ENCODE measurements around the gene P4HTM. TPM values are rescaled to one million over a fixed set of nuclear protein-coding genes. Genes with fewer than 3 reads are reported as not detected.

The P4HTM gene
- total and polyA plus RNA-seq, 2 of the 4 experiments (the other 2 are of a cell fraction), result 10.4 to 26.1 TPM

DNA sequence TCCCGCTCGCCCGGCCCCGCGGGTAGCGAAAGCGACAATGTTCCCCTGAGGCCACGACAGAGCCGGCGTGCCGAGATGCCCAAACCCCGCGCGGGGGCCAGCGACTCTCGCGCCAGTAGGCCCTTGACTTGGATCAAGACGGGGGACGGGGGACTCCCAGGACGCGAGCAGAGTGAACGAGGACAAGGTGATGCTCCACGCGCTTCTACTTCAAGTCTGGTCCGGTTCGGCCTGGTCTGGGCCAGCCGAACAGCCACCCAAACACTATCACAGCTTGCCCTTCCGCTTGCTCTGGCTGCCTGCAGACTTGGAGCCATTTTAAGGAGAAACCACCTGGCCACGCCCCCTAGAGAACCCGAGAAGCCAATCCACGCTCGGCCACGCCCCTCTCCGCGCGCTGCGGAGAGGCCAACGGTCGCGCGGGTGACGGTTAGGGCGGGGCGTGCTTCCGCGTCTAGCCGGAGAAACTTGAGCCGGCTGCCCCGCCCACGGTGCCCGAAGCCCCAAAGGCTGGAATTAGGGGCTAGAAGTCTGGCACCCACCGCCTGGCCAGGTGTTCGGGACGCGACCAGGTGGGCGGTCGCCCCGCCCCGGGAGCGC lies 31.3 kb downstream of the P4HTM start:
- Histone ChIP-seq H3K36me3 (ENCODE audit: control insufficient read depth, insufficient read depth, low read length) (peaks cover 28% of the 10 kb centered on the region), H3K23ac (ENCODE audit: low read depth, low read length) (peak overlapping the region; percentile 74; the same call in 1 of the 2 replicates), H3K14ac (replicated peaks; ENCODE audit: low read depth, low read length) (peak overlapping the region; percentile 93), H3K18ac (ENCODE audit: low read depth, low read length) (no peak overlapping the region), H3K9me3 (ENCODE audit: control insufficient read depth, insufficient read depth, low read length) (no peaks in the 10 kb centered on the region), H3K27me3 (ENCODE audit: control insufficient read depth, insufficient read depth, low read length) (no peaks in the 10 kb centered on the region), H3K4ac (ENCODE audit: low read depth, low read length) (peak overlapping the region; percentile 92), H2AFZ (replicated peaks; ENCODE audit: low read length, poor library complexity) (peak overlapping the region; percentile 94), H3K9me1 (ENCODE audit: insufficient read depth, low read length) (peaks cover 18% of the 10 kb centered on the region), H2BK120ac (ENCODE audit: low read depth, low read length) (peak overlapping the region; percentile 9; the same call in 1 of the 2 replicates), H2AK5ac (ENCODE audit: low read depth, low read length) (peak overlapping the region; percentile 65), H2BK20ac (ENCODE audit: low read depth, low read length) (no peak overlapping the region), H4K8ac (ENCODE audit: low read depth in 2 of 2, low read length in 2 of 2) (peak overlapping the region in 1 of 2 experiments; percentile 88; a peak in 3 of 4 replicates), H2AK9ac (replicated peaks; ENCODE audit: low read depth, low read length, poor library complexity) (peak overlapping the region; percentile 99), H4K20me1 (ENCODE audit: insufficient read depth, low read length) (peaks cover 20% of the 10 kb centered on the region), H3K9ac (ENCODE audit: low read depth, low read length) (peak overlapping the region; percentile 66), H3K79me1 (ENCODE audit: low read depth in 1 of 2, low read length in 2 of 2) (peaks cover 24 to 84% of the 10 kb centered on the region in 2 experiments; a peak in 3 of 4 replicates), H4K91ac (ENCODE audit: insufficient read depth, low read depth, low read length) (peak overlapping the region; percentile 57; the same call in 1 of the 2 replicates), H3K27ac (ENCODE audit: insufficient read depth, low read length) (peak overlapping the region; percentile 70), H2BK5ac (ENCODE audit: low read depth, low read length, poor library complexity, severe bottlenecking) (peak overlapping the region; percentile 93), H3K56ac (ENCODE audit: extremely low read depth, insufficient read depth, low read length) (peak overlapping the region; percentile 58; the same call in 1 of the 2 replicates), H3K4me3 (ENCODE audit: insufficient read depth, low read depth, low read length) (peak overlapping the region; percentile 84), H3K4me1 (ENCODE audit: control insufficient read depth, insufficient read depth, low read length) (peaks cover 11% of the 10 kb centered on the region), H3K4me2 (ENCODE audit: low read depth, low read length) (peak overlapping the region; percentile 72), H4K5ac (ENCODE audit: low read depth, low read length) (0 out of 2 replicates have a peak overlapping the region, but pooled peaks have one; percentile 4), H2BK15ac (ENCODE audit: low read depth, low read length) (no peak overlapping the region)
- no TSS peak for BruUV-seq (replicated peaks)
- DNase-seq, result peak; percentile 95
- ChIA-PET POLR2A (ENCODE audit: unreplicated experiment) (interaction anchor here (0.6 to 3.8 kb wide), 4 partner anchors 42 to 84 kb away, joined by 3 to 25 read pairs (median 4); partner anchors contain the start of gene QRICH1), CTCF (interaction anchor here (0.5 to 1.1 kb wide), 5 partner anchors 14 to 473 kb away, joined by 3 to 7 read pairs (median 5); partner anchors contain the start of gene WDR6)
- intact Hi-C loops (cut with micrococcal nuclease), result loop anchor here (2.0 to 5.0 kb wide), 2 partner anchors 33 to 71 kb away; partner anchors contain the start of gene QRICH1
- in situ Hi-C loops (cut with MboI; ENCODE audit: low sequenced_read_pairs), result no loop called here
- dilution Hi-C loops (cut with HindIII; ENCODE audit: low sequenced_read_pairs, unreplicated experiment), result no loop called here
- peak; percentile 78 for ATAC-seq (ENCODE audit: low read depth)
- TF ChIP-seq RFX5 (IDR thresholded peaks at IDR 0.05; ENCODE audit: low read depth, low read length) (no peak), MXI1 (IDR thresholded peaks at IDR 0.05; ENCODE audit: borderline replicate concordance, low read depth, low read length) (peak; percentile 36; the same call in 1 of the 2 replicates), MAZ (IDR thresholded peaks at IDR 0.05; ENCODE audit: borderline replicate concordance, low read depth, low read length) (no peak), MAFK (IDR thresholded peaks at IDR 0.05; ENCODE audit: low read depth, low read length) (no peak), POLR2A (IDR thresholded peaks at IDR 0.05; ENCODE audit: low read depth, low read length) (peak; percentile 99), NFE2L2 (IDR thresholded peaks at IDR 0.05; ENCODE audit: low read depth, low read length) (no peak), RCOR1 (IDR thresholded peaks at IDR 0.05; ENCODE audit: insufficient replicate concordance, low read length) (no peak)
- TF ChIP-seq, protein P1, sequence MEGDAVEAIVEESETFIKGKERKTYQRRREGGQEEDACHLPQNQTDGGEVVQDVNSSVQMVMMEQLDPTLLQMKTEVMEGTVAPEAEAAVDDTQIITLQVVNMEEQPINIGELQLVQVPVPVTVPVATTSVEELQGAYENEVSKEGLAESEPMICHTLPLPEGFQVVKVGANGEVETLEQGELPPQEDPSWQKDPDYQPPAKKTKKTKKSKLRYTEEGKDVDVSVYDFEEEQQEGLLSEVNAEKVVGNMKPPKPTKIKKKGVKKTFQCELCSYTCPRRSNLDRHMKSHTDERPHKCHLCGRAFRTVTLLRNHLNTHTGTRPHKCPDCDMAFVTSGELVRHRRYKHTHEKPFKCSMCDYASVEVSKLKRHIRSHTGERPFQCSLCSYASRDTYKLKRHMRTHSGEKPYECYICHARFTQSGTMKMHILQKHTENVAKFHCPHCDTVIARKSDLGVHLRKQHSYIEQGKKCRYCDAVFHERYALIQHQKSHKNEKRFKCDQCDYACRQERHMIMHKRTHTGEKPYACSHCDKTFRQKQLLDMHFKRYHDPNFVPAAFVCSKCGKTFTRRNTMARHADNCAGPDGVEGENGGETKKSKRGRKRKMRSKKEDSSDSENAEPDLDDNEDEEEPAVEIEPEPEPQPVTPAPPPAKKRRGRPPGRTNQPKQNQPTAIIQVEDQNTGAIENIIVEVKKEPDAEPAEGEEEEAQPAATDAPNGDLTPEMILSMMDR (conservative IDR thresholded peaks at IDR 0.05; ENCODE audit: low read depth, low read length), result no peak
- TF ChIP-seq, protein P2, sequence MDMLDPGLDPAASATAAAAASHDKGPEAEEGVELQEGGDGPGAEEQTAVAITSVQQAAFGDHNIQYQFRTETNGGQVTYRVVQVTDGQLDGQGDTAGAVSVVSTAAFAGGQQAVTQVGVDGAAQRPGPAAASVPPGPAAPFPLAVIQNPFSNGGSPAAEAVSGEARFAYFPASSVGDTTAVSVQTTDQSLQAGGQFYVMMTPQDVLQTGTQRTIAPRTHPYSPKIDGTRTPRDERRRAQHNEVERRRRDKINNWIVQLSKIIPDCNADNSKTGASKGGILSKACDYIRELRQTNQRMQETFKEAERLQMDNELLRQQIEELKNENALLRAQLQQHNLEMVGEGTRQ (IDR thresholded peaks at IDR 0.05; ENCODE audit: low read depth, low read length), result peak; percentile 49; the same call in 1 of the 2 replicates
- WGBS, 2 experiments (ENCODE audit: extremely low coverage in 2 of 2, insufficient read length in 1 of 2), result 0% methylated on average over 42 of the region's 60 CpGs; no CpG with 5 or more reads in 1 of the 2 experiments

Measured in IMR-90 (cell line).